Measurements from ENCODE around the gene MRE11. TPM values are rescaled to one million over a fixed set of nuclear protein-coding genes. Genes with fewer than 3 reads are reported as not detected.

MRE11 gene
- total and polyA plus RNA-seq, 4 donors: 1.5 to 18.3 (median 5.6) TPM

Small RNA genes within 50 kb of the gene (small RNA-seq; reads per million reads assigned to genes)
- gene MIR548L: 0.22 reads per million, percentile 7 among the genes with 10 or more reads in this experiment

Other genes with a start within 250 kb of the MRE11 start
- gene IZUMO1R, start 189.3 kb downstream of the MRE11 start, total RNA-seq: not detected
- under 1 TPM in 1 of 2 donors, not detected in 1; 0.21 TPM for gene IZUMO1R, start 189.3 kb downstream of the MRE11 start, polyA plus RNA-seq
- gene GPR83, start 92.4 kb downstream of the MRE11 start, total RNA-seq: under 1 TPM; 0.05 to 0.08 TPM
- gene GPR83, start 92.4 kb downstream of the MRE11 start, polyA plus RNA-seq: under 1 TPM; 0.01 to 0.14 TPM
- 10 to 100 TPM in 1 of 2 donors, 1 to 10 TPM in 1; 8.8 to 10.9 TPM for gene ANKRD49, start 140 bp upstream of the MRE11 start, total RNA-seq
- gene ANKRD49, start 140 bp upstream of the MRE11 start, polyA plus RNA-seq: 10 to 100 TPM in 1 of 2 donors, 1 to 10 TPM in 1; 5.4 to 12.3 TPM
- not detected for gene C11orf97, start 18.6 kb upstream of the MRE11 start, total RNA-seq
- under 1 TPM; 0.36 to 0.94 TPM for gene C11orf97, start 18.6 kb upstream of the MRE11 start, polyA plus RNA-seq
- 1 to 10 TPM; 1.9 to 4.3 TPM for gene FUT4, start 50.1 kb upstream of the MRE11 start, total RNA-seq
- under 1 TPM; 0.47 to 0.95 TPM for gene FUT4, start 50.1 kb upstream of the MRE11 start, polyA plus RNA-seq
- 1 to 10 TPM in 1 of 2 donors, under 1 TPM in 1; 0.75 to 1.5 TPM for gene PIWIL4, start 73.5 kb upstream of the MRE11 start, total RNA-seq
- gene PIWIL4, start 73.5 kb upstream of the MRE11 start, polyA plus RNA-seq: under 1 TPM; 0.18 to 0.28 TPM

Data from liver (tissue), 5 donors.